ENCODE data around the gene RCSD1.
A peak's percentile ranks its signal among the peaks of the same experiment; 100 is the strongest.

RCSD1 gene

GRCh38 chr1:167669209-167670124 is 39.4 kb downstream of the RCSD1 start:
- peak; percentile 37 for DNase-seq

GRCh38 chr1:167670563-167670962 is 40.5 kb downstream of the RCSD1 start:
- peak; percentile 45 for DNase-seq

- peak; percentile 25 for DNase-seq
These were observed 41.9 kb downstream of the RCSD1 start for GRCh38 chr1:167671727-167672511.

- no peak for DNase-seq
These were observed 42.8 kb downstream of the RCSD1 start for GRCh38 chr1:167672831-167673230.

GRCh38 chr1:167673265-167673664 is 43.2 kb downstream of the RCSD1 start:
- DNase-seq = peak; percentile 58

GRCh38 chr1:167674156-167674555 is 44.1 kb downstream of the RCSD1 start:
- DNase-seq = peak; percentile 43

GRCh38 chr1:167675440-167675839 is 45.4 kb downstream of the RCSD1 start:
- DNase-seq = no peak

- no peak for DNase-seq
These were observed 46.3 kb downstream of the RCSD1 start for GRCh38 chr1:167676205-167676915.

- DNase-seq = peak; percentile 19
These were observed 47.1 kb downstream of the RCSD1 start for GRCh38 chr1:167676916-167677848.

GRCh38 chr1:167678422-167678821 is 48.4 kb downstream of the RCSD1 start:
- DNase-seq = no peak

- no peak for DNase-seq
These were observed 48.8 kb downstream of the RCSD1 start for GRCh38 chr1:167678838-167679237.

- no peak for DNase-seq
These were observed 49.7 kb downstream of the RCSD1 start for GRCh38 chr1:167679714-167680113.

GRCh38 chr1:167681024-167681423 is 51.0 kb downstream of the RCSD1 start:
- DNase-seq = no peak

- DNase-seq = no peak
These were observed 51.5 kb downstream of the RCSD1 start for GRCh38 chr1:167681451-167682098.

- no peak for DNase-seq
These were observed 53.2 kb downstream of the RCSD1 start for GRCh38 chr1:167683226-167683625.

GRCh38 chr1:167683641-167684502 is 53.8 kb downstream of the RCSD1 start:
- peak; percentile 58 for DNase-seq

GRCh38 chr1:167685844-167686243 is 55.8 kb downstream of the RCSD1 start:
- DNase-seq = no peak

GRCh38 chr1:167687919-167688519 is 58.0 kb downstream of the RCSD1 start:
- DNase-seq = peak; percentile 87

GRCh38 chr1:167689567-167689920 is 59.5 kb downstream of the RCSD1 start:
- no peak for DNase-seq

- DNase-seq = no peak
These were observed 60.0 kb downstream of the RCSD1 start for GRCh38 chr1:167690053-167690452.
